Mesenteric fat pad (tissue), 1 donor: Measurements from ENCODE around the gene PHF11. TPM values are rescaled to one million over a fixed set of nuclear protein-coding genes. Genes with fewer than 3 reads are reported as not detected.

ENCODE experiments used
- DNase-seq: peaks from one replicate; pipeline ENCODE4 v3.0.0-alpha.2; 2020; ENCODE audit warnings: low spot score
- total RNA-seq: library from RNA; stranded (reverse); fragmentation: NEBNext Ultra II Directional; extraction: Animal tissue kit (Norgen Biotek cat#: 25700); gene quantifications from one replicate; pipeline ENCODE4 v1.2.1, GENCODE V29; 2021
- donor health status: DM: yes; HTN: yes; CAD: no.

PHF11 gene
- total RNA-seq, 1 donor from 2014 or later, result 52.4 TPM

DNA sequence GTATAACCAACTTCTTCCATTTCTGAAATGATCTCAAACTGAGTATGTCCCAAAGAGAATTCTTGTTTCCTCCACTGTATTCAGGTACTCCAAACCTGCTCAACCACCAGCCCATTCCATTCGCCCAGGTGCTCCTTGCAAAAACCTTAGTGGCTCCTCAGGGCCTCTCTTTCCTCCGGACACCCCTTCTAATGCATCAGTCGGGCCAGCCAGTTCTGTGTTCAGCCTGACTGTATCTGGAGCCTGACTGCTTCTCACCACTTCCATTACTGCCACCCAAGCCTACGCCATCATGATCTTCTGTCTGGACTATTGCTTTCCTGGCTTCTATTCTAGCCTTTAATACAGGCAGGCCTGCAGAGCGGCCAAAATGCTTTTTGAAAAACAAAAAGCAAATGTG lies 1.5 kb downstream of the PHF11 start:
- no peak for DNase-seq

GRCh38 chr13:49498206-49498605 lies 2.5 kb downstream of the PHF11 start:
- DNase-seq, result no peak

DNA sequence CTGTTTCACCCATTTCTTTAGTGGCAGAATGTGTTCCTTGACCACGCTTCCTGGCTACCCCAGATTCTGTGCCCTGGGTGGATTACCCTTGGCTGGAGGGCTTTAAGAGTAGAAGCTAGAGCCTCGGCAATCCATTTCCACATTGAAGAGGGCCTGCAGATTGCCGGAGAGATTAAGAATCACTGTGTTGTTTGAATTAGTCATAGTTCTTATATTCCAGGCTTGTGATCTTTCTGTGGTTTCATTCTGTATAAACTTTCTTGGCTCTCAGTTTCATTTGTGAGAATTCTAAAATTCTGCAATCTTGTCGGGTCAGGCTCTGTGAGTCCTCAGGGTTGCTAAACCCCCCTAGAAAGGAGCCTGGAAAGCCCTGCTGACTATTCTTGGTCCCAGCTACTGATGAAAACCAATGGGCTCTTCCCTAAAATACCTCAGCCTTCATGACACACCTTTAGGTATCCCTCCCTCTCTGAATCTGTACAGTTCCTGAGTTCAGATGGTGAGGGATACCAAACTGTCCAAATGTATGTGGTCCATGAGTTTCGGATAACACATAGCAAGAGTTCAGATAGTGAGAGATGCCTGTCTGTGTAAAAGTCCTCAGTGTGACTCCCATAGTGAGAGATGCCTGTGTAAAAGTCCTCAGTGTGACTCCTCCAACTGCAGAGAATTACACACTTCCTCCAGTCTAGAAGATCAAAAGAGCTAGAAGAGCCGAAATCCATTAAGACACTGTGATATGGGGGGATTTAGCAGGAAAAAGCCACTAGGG lies 4.3 kb downstream of the PHF11 start:
- DNase-seq, result no peak

- DNase-seq, result no peak
These were observed 7.2 kb downstream of the PHF11 start for GRCh38 chr13:49502954-49503353.

DNA sequence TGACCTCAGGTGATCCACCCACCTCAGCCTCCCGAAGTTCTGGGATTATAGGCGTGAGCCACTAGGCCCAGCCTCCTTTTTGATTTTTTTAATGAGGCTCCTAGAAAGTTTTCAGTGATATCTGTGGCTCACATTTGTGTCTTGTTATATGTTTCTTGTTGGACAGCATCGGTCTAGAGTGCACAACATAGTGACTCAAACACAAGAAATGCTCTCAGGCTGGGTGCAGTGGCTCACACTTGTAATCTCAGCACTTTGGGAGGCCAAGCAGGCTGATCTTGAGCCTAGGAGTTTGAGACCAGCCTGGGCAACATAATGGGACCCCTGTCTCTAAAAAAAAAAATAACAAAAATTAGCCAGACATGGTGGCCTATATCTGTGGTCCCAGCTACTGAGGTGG lies 8.2 kb downstream of the PHF11 start:
- no peak for DNase-seq

GRCh38 chr13:49512578-49512977 lies 16.8 kb downstream of the PHF11 start:
- DNase-seq, result no peak

DNA sequence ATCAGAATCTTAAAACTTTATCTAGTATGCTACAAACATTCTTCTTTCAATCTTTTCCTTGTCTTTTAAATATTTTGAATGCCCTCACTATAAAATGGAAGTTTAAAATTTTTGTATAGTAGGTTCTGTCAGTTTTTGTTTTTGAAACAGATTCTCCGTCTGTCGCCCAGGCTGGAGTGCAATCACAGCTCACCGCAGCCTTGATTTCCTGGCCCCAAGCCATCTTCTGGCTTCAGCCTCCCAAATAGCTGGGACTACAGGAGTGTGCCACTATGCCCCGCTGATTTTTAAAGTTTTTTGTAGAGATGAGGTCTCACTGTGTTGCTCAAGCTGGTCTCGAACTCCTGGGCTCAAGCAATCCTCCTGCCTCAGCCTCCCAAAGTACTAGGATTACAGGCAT lies 20.7 kb downstream of the PHF11 start:
- DNase-seq, result no peak

DNA sequence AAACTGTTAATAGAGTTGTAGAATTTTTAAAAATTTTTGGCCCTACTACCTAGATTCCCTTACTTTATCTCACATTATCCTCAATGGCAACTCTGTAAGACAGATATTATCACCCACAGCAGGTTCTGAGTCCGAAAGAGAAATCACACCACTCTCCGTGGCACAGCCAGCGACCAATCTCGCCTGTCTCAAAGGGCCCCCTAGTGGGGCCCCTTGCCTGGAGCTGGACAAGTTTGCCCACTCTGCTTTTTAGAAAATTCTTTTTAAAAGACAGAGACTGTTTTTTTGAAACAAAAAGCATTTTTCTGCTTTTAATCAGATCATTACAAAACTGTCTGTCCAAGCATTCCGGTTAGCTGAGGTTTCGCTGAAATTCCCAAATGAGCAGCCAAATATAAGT lies 21.7 kb downstream of the PHF11 start:
- DNase-seq, result no peak

GRCh38 chr13:49521224-49521623 lies 25.5 kb downstream of the PHF11 start:
- DNase-seq, result no peak

DNA sequence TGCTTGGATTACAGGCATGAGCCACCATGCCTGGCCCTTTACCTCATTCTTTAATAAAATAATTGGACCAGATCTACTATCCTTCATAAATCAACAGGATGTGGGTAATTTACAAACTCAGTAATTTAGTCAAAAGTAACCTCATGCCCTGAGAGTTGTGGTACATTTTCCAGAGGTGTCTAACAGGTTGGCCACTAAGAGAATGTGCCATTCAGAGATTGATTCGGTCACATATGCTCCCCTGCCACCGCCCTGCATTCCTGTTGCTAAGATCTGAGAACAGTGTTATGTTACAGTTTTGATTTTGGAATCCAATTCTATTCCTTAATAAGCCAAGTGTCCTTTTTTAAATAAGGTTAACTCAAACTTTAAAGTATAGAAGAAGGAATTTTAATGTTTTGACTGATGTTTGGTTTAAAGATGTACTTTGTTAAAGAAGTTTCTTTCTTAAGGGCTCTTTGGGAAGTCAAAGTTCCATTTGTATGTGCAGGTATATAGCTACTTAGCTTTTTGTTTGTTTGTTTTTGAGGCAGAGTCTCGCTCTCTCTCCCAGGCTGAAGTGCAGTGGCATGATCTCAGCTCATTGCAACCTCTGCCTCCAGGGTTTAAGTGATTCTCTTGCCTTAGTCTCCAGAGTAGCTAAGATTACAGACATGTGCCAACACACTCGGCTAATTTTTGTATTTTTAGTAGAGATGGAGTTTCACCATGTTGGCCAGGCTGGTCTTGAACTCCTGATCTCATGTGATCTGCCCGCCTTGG lies 29.2 kb downstream of the PHF11 start:
- no peak for DNase-seq

DNA sequence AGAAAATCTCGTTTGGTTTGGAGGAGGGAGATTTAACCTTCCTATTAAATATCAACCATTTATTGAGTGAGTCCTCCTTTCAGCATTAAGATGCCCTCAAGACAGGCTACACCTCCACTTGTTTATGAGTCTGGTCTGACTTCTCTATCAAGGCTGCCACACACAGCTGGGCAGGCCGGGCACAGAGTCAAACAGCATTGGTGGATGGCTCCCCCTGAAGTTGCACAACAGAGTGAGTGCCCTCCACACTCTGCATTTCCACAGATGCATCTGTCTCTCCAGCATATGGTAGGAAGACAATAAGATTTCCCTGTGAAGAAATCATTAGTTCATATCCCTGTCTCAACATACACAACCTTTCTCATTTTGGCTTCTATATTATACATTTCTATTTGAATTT lies 31.4 kb downstream of the PHF11 start:
- DNase-seq, result no peak

DNA sequence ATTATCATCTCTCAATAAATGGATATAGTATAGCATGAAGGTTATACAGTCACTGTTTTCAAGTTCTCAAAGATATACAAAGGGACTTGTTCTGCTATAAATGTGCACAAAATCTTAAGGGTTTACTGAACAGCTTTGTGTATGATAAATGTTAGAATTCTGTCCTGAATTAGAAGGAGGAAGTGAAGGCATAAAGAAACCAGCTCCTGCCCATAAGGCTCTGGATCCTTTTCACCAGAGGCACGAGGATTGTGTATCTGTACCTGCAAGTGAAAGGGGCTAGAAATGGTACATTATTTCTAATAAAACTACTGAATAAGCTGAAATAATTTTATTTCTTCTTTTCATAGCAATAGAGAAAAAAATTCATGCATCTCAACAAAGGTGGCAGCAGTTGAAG lies 32.4 kb downstream of the PHF11 start:
- no peak for DNase-seq

- DNase-seq, result no peak
These were observed 34.7 kb downstream of the PHF11 start for GRCh38 chr13:49530457-49530856.

DNA sequence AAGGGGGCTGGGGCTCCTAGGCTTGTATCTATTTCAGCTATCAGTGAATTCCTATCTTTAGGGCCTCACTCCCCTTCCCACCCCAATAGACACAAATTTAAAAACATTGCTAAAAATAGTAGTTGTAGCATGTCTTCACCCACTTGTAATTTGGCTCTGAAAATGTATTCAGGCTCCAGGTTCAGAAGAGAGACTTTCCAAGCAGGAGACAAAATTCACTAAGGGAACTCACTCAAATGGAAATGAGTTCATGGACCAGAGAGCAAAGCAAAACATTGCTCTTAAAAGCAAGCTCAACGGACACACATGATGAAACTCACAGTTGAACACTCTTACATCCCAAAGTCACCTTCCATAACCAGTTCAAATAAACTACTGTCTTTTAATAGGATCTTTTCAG lies 36.8 kb downstream of the PHF11 start:
- DNase-seq, result no peak

DNA sequence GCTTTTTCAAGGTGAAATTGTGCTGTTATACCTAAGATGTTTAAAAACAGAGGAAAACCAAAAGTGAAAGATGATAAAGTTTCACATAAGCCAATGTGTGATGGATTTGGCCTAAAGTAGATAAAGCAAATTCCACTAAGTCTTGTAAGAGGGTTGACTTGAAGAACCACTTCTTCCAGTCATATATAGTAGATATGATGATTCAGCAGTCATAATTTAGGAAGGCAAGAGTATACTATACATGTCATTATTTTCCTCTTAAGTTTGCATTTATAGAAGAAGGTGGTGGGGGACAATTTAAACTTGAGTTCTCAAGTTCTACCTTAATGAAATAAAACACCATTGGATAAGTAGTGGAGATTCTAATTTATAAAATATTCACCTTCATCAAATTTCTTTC lies 37.3 kb downstream of the PHF11 start:
- DNase-seq, result no peak

DNA sequence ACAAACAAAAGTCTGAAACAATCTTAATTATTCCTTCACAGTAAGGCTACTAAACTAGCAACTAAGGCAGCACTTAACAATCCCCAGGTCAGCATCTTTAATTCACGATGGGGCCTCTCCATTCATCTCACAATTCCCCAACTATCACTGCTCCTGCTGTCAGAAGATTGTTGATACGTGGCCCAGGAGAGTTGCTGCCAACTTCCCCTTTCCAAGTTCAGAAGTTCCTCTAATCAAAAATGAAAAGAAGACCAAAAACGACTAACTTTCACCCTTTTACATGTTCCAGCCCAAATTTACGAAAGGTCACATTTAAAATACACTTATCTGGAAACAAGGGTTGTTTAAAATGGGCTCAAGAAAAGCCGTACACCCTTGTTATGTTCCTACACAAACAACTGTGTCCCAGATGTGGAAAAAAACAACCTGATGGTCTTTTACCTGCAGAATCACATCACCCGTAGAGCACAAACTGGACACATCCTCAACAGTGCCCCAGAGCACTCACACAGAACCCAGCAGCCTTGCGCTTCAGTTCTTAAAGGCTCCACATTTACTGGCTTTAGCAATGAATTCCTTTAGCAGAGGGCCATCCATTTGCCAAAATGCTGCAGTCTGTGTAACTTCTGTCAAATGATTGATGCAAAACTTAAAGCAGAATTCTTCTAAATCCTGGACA lies 38.0 kb downstream of the PHF11 start:
- DNase-seq, result no peak

GRCh38 chr13:49536144-49536873 lies 40.6 kb downstream of the PHF11 start:
- DNase-seq, result no peak

- no peak for DNase-seq
These were observed 42.7 kb downstream of the PHF11 start for GRCh38 chr13:49538404-49538803.

DNA sequence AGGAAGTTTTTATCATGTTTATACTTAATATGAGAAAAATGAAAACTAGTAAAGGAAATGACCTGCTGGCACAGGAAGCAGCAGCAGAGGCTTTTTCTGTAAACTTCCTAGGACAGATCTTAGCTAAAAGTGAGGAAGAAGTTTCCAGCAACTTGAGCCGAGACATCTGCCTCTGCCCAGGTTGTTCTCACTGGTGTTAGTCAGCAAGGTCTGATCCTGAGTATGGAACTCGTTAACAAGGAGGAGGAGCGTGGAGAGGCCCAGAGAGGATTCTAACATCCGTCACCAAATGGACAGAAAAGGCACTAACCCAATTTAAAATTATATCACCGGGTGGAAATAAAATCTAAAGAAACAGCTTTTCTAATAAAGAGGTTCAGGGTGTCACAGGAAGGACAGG lies 43.6 kb downstream of the PHF11 start:
- no peak for DNase-seq

- no peak for DNase-seq
These were observed 44.0 kb downstream of the PHF11 start for GRCh38 chr13:49539746-49540145.

DNA sequence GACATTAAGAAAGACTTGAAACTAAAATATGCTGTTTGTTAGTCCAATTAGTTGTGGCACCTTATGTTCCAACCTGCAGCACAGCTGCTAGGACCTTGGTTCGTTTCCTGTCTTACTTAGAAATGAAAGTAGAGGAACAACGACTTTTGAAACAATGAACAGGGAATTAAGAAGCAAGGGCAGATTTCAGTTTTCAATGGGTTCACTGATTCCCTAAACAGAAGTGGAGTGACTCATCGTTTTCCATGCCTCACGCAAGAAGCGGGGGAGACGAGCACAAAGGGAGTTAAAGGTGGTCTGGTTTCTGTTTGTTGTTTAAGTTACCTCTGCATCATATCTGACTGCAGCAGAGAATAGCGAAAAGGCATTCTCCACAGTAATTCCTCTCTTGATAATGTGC lies 44.8 kb downstream of the PHF11 start:
- DNase-seq, result no peak

DNA sequence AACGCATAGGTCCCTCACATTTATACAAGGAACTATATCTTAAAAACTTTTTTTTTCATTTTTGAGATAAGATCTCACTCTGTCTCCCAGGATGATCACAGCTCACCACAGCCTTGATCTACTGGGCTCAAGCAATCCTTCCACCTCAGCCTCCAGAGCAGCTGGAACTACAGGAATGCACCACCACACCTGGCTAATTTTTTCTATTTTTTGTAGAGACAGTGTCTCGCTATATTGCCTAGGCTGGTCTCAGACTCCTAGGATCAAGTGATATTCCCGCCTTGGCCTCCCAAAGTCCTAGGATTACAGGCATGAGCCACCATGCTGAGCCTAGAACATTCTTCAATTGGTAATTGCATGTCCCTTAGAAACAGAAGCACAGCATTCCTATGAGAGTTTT lies 47.9 kb downstream of the PHF11 start:
- DNase-seq, result no peak
